ENCODE data around the gene TMEM147. TPM values are rescaled to one million over a fixed set of nuclear protein-coding genes. Genes with fewer than 3 reads are reported as not detected.

The TMEM147 gene
- total and polyA plus RNA-seq, 10 of the 15 experiments (the other 5 are each of a cell fraction or from before 2014, with no cell fraction given) = 53.4 to 145 (median 79.3) TPM

GRCh38 chr19:35578707-35579106, 33.3 kb downstream of the TMEM147 start:
- ChIA-PET CTCF (no interaction called here), SMC1A (ENCODE audit: uncharacterized antibody, unreplicated experiment) (interaction anchor here (0.8 kb wide), 1 partner anchor 31 kb away, joined by 3 read pairs; no protein-coding TSS in a partner anchor)
- FAIRE-seq = no peak

More at GRCh38 chr19:35578707-35579106, 33.3 kb downstream of the TMEM147 start:
- Histone ChIP-seq H3K27me3 (replicated peaks in 1 of 2; ENCODE audit: control insufficient read depth in 2 of 2, insufficient read depth in 2 of 2, low read length in 1 of 2) (no peaks in the 10 kb centered on the region), H3K9me3 (replicated peaks; ENCODE audit: control insufficient read depth, insufficient read depth, low read length) (peaks cover 13% of the 10 kb centered on the region; the same call in 2 of the 3 replicates), H3K4me2 (ENCODE audit: control insufficient read depth, insufficient read depth) (no peak overlapping the region), H2AFZ (ENCODE audit: control insufficient read depth, low read depth, low read length) (no peak overlapping the region), H3K27ac (ENCODE audit: control insufficient read depth, insufficient read depth) (no peak overlapping the region), H3K9ac (ENCODE audit: control insufficient read depth, insufficient read depth, low read length) (no peak overlapping the region), H4K20me1 (ENCODE audit: control insufficient read depth, insufficient read depth) (no peaks in the 10 kb centered on the region), H3K4me3 (no peak overlapping the region), H3K4me1 (ENCODE audit: control insufficient read depth, insufficient read depth, low read length) (no peaks in the 10 kb centered on the region), H3K36me3 (ENCODE audit: control insufficient read depth in 2 of 2, insufficient read depth in 2 of 2, low read length in 1 of 2) (no peaks in the 10 kb centered on the region), H3K79me2 (ENCODE audit: control insufficient read depth, insufficient read depth, low read length) (no peaks in the 10 kb centered on the region)
- intact Hi-C loops (cut with micrococcal nuclease; ENCODE audit: unreplicated experiment) = no loop called here
- DNase-seq (ENCODE audit: low read depth, low spot score) (no peak), ATAC-seq (no peak)
- RAD21 ChIA-PET (ENCODE audit: unreplicated experiment) = interaction anchor here (1.2 kb wide), 1 partner anchor 68 kb away, joined by 4 read pairs; no protein-coding TSS in a partner anchor
- in situ Hi-C loops (cut with MboI) = no loop called here
- TF ChIP-seq POU2F2 (IDR thresholded peaks at IDR 0.05; ENCODE audit: borderline replicate concordance, low read depth, low read length) (no peak), IRF3 (IDR thresholded peaks at IDR 0.05) (no peak), GABPA (IDR thresholded peaks at IDR 0.05; ENCODE audit: low read depth) (no peak), RELA (IDR thresholded peaks at IDR 0.05; ENCODE audit: borderline replicate concordance, partially characterized antibody) (no peak), NFYA (IDR thresholded peaks at IDR 0.05; ENCODE audit: borderline replicate concordance, low read depth, low read length) (no peak), JUND (IDR thresholded peaks at IDR 0.05; ENCODE audit: low read depth, low read length) (no peak), NR2C2 (IDR thresholded peaks at IDR 0.05; ENCODE audit: borderline replicate concordance, control insufficient read depth, insufficient read length, low read depth) (no peak), ATF7 (IDR thresholded peaks at IDR 0.05; ENCODE audit: low read depth) (no peak), SRF (IDR thresholded peaks at IDR 0.05; ENCODE audit: low read depth in 2 of 2, low read length in 2 of 2) (no peak), E4F1 (IDR thresholded peaks at IDR 0.05; ENCODE audit: borderline replicate concordance, partially characterized antibody) (no peak), PAX5 (IDR thresholded peaks at IDR 0.05; ENCODE audit: borderline replicate concordance, low read depth, low read length) (no peak), FOXK2 (IDR thresholded peaks at IDR 0.05) (no peak), PRDM15 (CRISPR knock-in tag; IDR thresholded peaks at IDR 0.05) (no peak), ZBED1 (IDR thresholded peaks at IDR 0.05; ENCODE audit: borderline replicate concordance) (no peak)
- BruUV-seq (replicated peaks) = no TSS peak
- 28% methylated on average over 7 of the region's 7 CpGs for WGBS (ENCODE audit: insufficient coverage, insufficient replicate concordance, low lambda C conversion rate, missing lambda C conversion rate)
- POLR2A ChIA-PET = no interaction called here

All from GM12878 (cell line).